ENCODE measurements around the gene DMGDH. TPM values are rescaled to one million over a fixed set of nuclear protein-coding genes. Genes with fewer than 3 reads are reported as not detected.

DMGDH gene
- total RNA-seq, 3 donors from 2014 or later (not counting 1 experiment from before 2014, with no cell fraction given) = 0.43 to 2.9 (median 2.4) TPM

DNA sequence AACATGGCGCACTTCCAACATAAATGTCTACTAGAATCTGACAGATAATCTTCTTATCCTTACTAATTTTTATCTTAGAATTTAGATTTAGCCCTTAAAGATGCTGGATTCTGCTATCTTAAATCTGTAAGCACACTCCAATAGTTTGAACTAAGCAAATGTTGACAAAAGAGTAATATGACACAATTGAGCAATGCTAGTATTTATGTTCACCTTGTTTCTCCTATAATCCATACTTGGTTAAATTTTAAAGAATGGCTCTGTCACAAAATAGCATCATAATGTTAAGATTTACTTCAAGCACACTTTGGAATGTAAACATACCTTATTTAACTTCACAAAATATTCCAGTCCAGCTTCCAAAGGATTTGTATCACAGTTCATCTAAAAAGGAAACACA, 45.5 kb downstream of the DMGDH start:
- peaks cover 4% of the 10 kb centered on the region for H3K4me1 ChIP-seq (ENCODE audit: control insufficient read depth, insufficient read depth, low read length)
- peaks cover 14% of the 10 kb centered on the region for H3K27me3 ChIP-seq (ENCODE audit: control insufficient read depth, insufficient read depth, low read length)
- TF ChIP-seq, protein P1, sequence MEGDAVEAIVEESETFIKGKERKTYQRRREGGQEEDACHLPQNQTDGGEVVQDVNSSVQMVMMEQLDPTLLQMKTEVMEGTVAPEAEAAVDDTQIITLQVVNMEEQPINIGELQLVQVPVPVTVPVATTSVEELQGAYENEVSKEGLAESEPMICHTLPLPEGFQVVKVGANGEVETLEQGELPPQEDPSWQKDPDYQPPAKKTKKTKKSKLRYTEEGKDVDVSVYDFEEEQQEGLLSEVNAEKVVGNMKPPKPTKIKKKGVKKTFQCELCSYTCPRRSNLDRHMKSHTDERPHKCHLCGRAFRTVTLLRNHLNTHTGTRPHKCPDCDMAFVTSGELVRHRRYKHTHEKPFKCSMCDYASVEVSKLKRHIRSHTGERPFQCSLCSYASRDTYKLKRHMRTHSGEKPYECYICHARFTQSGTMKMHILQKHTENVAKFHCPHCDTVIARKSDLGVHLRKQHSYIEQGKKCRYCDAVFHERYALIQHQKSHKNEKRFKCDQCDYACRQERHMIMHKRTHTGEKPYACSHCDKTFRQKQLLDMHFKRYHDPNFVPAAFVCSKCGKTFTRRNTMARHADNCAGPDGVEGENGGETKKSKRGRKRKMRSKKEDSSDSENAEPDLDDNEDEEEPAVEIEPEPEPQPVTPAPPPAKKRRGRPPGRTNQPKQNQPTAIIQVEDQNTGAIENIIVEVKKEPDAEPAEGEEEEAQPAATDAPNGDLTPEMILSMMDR (IDR thresholded peaks at IDR 0.05) = no peak
- Mint-ChIP-seq H3K4me1 (peaks cover 14 to 15% of the 10 kb centered on the region in 2 donors), H3K27ac (no peak overlapping the region), H3K9me3 (no peaks in the 10 kb centered on the region), H3K4me3 (no peak overlapping the region), H3K36me3 (no peaks in the 10 kb centered on the region), H3K27me3 (ENCODE audit: low read depth in 2 of 2) (peaks cover 34 to 89% of the 10 kb centered on the region in 2 donors)
- no peak overlapping the region for H3K4me3 ChIP-seq (ENCODE audit: low read length)
- ATAC-seq (no peak), DNase-seq (no peak)
- intact Hi-C loops (cut with micrococcal nuclease) = loop anchor here (2.0 to 10.0 kb wide), 2 partner anchors 109 to 1061 kb away; no protein-coding TSS in a partner anchor
- no peaks in the 10 kb centered on the region for H3K9me3 ChIP-seq (ENCODE audit: control insufficient read depth, insufficient read depth, low read length)
- H3K36me3 ChIP-seq (ENCODE audit: control insufficient read depth, insufficient read depth, low read length) = no peaks in the 10 kb centered on the region
- no peak overlapping the region for H3K27ac ChIP-seq (ENCODE audit: low read length)
- WGBS (ENCODE audit: insufficient coverage) = 100% methylated on average over 1 of the region's 1 CpG

DNA sequence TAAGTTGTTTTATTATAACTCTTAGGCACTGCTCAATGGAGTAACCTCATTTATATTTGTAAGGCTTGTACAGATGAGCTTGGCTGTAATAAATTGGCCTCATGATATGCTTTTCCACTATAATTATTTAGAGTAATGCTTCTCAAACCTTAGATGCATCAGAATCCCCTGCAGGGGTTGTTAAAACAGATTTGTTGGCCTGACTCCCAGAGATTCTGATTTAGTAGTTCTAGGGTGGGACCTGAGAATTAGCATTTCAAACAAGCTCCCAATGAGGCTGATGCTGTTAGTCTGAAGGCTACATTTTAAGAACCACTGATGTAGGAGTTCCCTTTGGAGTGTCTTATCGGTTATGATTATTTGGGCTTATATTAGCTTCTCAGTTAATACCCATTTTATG, 46.1 kb downstream of the DMGDH start:
- no peak overlapping the region for H3K27ac ChIP-seq (ENCODE audit: low read length)
- peaks cover 14% of the 10 kb centered on the region for H3K27me3 ChIP-seq (ENCODE audit: control insufficient read depth, insufficient read depth, low read length)
- no peak overlapping the region for H3K4me3 ChIP-seq (ENCODE audit: low read length)
- ATAC-seq (no peak), DNase-seq (no peak)
- H3K27me3 Mint-ChIP-seq (ENCODE audit: low read depth in 2 of 2) = peaks cover 36 to 85% of the 10 kb centered on the region in 2 donors
- H3K9me3 ChIP-seq (ENCODE audit: control insufficient read depth, insufficient read depth, low read length) = no peaks in the 10 kb centered on the region
- intact Hi-C loops (cut with micrococcal nuclease) = loop anchor here (10.0 kb wide), 1 partner anchor 1061 kb away; no protein-coding TSS in a partner anchor
- H3K9me3 Mint-ChIP-seq = no peaks in the 10 kb centered on the region
- H3K36me3 Mint-ChIP-seq = no peaks in the 10 kb centered on the region
- TF ChIP-seq, protein P1 (IDR thresholded peaks at IDR 0.05) = no peak
- no peak overlapping the region for H3K4me3 Mint-ChIP-seq
- no peak overlapping the region for H3K27ac Mint-ChIP-seq
- peaks cover 4% of the 10 kb centered on the region for H3K4me1 ChIP-seq (ENCODE audit: control insufficient read depth, insufficient read depth, low read length)
- no peaks in the 10 kb centered on the region for H3K36me3 ChIP-seq (ENCODE audit: control insufficient read depth, insufficient read depth, low read length)
- peaks cover 14 to 15% of the 10 kb centered on the region in 2 donors for H3K4me1 Mint-ChIP-seq
- WGBS (ENCODE audit: insufficient coverage) = 100% methylated on average over 1 of the region's 1 CpG

DNA sequence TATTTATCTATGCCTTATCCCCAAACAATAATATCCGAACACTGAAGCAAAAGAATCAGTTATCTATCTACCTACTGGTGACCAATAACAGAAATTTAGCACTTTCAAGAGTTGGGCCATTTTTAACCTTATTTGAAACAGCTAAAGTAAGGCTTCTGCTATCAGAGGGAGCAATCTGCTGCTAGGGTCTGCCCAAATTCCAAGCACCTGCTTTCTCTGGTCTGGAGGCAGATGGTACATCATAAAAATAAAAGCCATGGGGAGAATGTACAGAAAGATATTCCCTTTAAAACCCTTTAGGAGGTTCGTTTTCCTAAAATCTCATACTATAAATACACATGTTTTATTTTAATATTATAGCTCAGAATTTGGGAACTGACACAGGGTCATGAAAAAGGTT, 46.7 kb downstream of the DMGDH start:
- intact Hi-C loops (cut with micrococcal nuclease) = loop anchor here (10.0 kb wide), 1 partner anchor 1062 kb away; no protein-coding TSS in a partner anchor

More for the DNA sequence above, 46.7 kb downstream of the DMGDH start:
- ATAC-seq (no peak), DNase-seq (no peak)
- no peak overlapping the region for H3K4me3 Mint-ChIP-seq
- no peak overlapping the region for H3K27ac Mint-ChIP-seq
- H3K36me3 Mint-ChIP-seq = no peaks in the 10 kb centered on the region
- H3K27me3 Mint-ChIP-seq (ENCODE audit: low read depth in 2 of 2) = peaks cover 36 to 83% of the 10 kb centered on the region in 2 donors
- H3K4me1 Mint-ChIP-seq = peaks cover 14 to 15% of the 10 kb centered on the region in 2 donors
- no peaks in the 10 kb centered on the region for H3K36me3 ChIP-seq (ENCODE audit: control insufficient read depth, insufficient read depth, low read length)
- no peaks in the 10 kb centered on the region for H3K9me3 Mint-ChIP-seq
- no peak overlapping the region for H3K4me3 ChIP-seq (ENCODE audit: low read length)
- H3K27ac ChIP-seq (ENCODE audit: low read length) = no peak overlapping the region
- no peaks in the 10 kb centered on the region for H3K9me3 ChIP-seq (ENCODE audit: control insufficient read depth, insufficient read depth, low read length)
- 67% methylated on average over 1 of the region's 2 CpGs for WGBS (ENCODE audit: insufficient coverage)
- TF ChIP-seq, protein P1 (IDR thresholded peaks at IDR 0.05) = no peak
- peaks cover 14% of the 10 kb centered on the region for H3K27me3 ChIP-seq (ENCODE audit: control insufficient read depth, insufficient read depth, low read length)
- peaks cover 4% of the 10 kb centered on the region for H3K4me1 ChIP-seq (ENCODE audit: control insufficient read depth, insufficient read depth, low read length)

All from natural killer cell (primary cell).